Loucy (cell line): ENCODE results near the gene SLC35B2.

Source experiments
- H2AFZ ChIP-seq: fragments of 200-600 bp; sonication (generic); 2 replicates; pipeline ENCODE4 v1.6.0; 2016; ENCODE audit warnings: antibody characterized with exemption, mild to moderate bottlenecking, low read length, moderate library complexity
- H3F3A ChIP-seq: fragments of 200-600 bp; 2 replicates; pipeline ENCODE4 v1.6.0; 2016; ENCODE audit warnings: antibody characterized with exemption, low read depth, mild to moderate bottlenecking
- H3K27me3 ChIP-seq: fragments of 200-600 bp; sonication (generic); 2 replicates; pipeline ENCODE4 v1.6.1; 2014; ENCODE audit warnings: low read length, mild to moderate bottlenecking; ENCODE audit not compliant: insufficient read depth, poor library complexity, severe bottlenecking
- H3K36me3 ChIP-seq: fragments of 200-600 bp; sonication (generic); 2 replicates; pipeline ENCODE4 v1.6.1; 2016; ENCODE audit warnings: low read length; ENCODE audit not compliant: insufficient read depth
- H3K4me1 ChIP-seq: fragments of 200-600 bp; sonication (generic); 2 replicates; pipeline ENCODE4 v1.5.1; 2014; ENCODE audit warnings: low read length, mild to moderate bottlenecking; ENCODE audit not compliant: insufficient read depth, poor library complexity, severe bottlenecking
- H3K4me2 ChIP-seq: fragments of 200-600 bp; sonication (generic); 2 replicates; pipeline ENCODE4 v1.6.0; 2014; ENCODE audit warnings: antibody characterized with exemption, low read length, low read depth, mild to moderate bottlenecking; ENCODE audit not compliant: poor library complexity, severe bottlenecking
- H3K4me3 ChIP-seq: fragments of 200-600 bp; sonication (generic); 2 replicates; pipeline ENCODE4 v1.5.1; 2014; ENCODE audit warnings: low read length, mild to moderate bottlenecking, mixed read lengths; ENCODE audit not compliant: poor library complexity, severe bottlenecking
- H3K79me2 ChIP-seq: fragments of 200-600 bp; sonication (generic); 2 replicates; pipeline ENCODE4 v1.6.1; 2014; ENCODE audit warnings: low read length; ENCODE audit not compliant: insufficient read depth
- H3K9ac ChIP-seq: fragments of 200-600 bp; sonication (generic); 2 replicates; pipeline ENCODE4 v1.6.0; 2014; ENCODE audit warnings: mild to moderate bottlenecking, low read depth, low read length, moderate library complexity; ENCODE audit not compliant: poor library complexity, severe bottlenecking
- H3K9me2 ChIP-seq: fragments of 200-600 bp; sonication (generic); replicated peaks from 2 replicates; pipeline ENCODE4 v1.6.1; 2016; ENCODE audit warnings: low read depth, low read length, mixed read lengths
- H3K9me3 ChIP-seq: fragments of 200-600 bp; sonication (generic); 2 replicates; pipeline ENCODE4 v1.6.1; 2014; ENCODE audit warnings: mild to moderate bottlenecking, antibody characterized with exemption, low read length, low read depth; ENCODE audit not compliant: insufficient read depth
- H4K20me1 ChIP-seq: fragments of 200-600 bp; sonication (generic); 2 replicates; pipeline ENCODE4 v1.6.0; 2014; ENCODE audit warnings: antibody characterized with exemption, low read length, mild to moderate bottlenecking; ENCODE audit not compliant: insufficient read depth, poor library complexity, severe bottlenecking
- CTCF ChIP-seq: fragments of 200-600 bp; sonication (generic); conservative IDR thresholded peaks from 2 replicates; pipeline ENCODE4 v1.5.1; 2014; ENCODE audit warnings: mild to moderate bottlenecking, antibody characterized with exemption, low read length
- EZH2phosphoT487 ChIP-seq: fragments of 200-600 bp; IDR thresholded peaks from 2 replicates; pipeline ENCODE4 v1.6.1; 2018; ENCODE audit warnings: antibody characterized with exemption, mild to moderate bottlenecking, moderate library complexity, borderline replicate concordance

SLC35B2 gene

GRCh38 chr6:44262467-44263353 lies 5.4 kb upstream of the SLC35B2 start:
- no peaks in the 10 kb centered on the region for H3K27me3 ChIP-seq
- no peak overlapping the region for H2AFZ ChIP-seq
- no peaks in the 10 kb centered on the region for H3F3A ChIP-seq
- peak overlapping the region; percentile 93 for H3K4me2 ChIP-seq
- H3K79me2 ChIP-seq, result peaks cover 36% of the 10 kb centered on the region
- peaks cover 3% of the 10 kb centered on the region; the same call in 1 of the 2 replicates for H3K36me3 ChIP-seq
- peak overlapping the region; percentile 82 for H3K9ac ChIP-seq
- H4K20me1 ChIP-seq, result peaks cover 18% of the 10 kb centered on the region
- TF ChIP-seq EZH2phosphoT487 (no peak), CTCF (no peak)
- H3K9me2 ChIP-seq, result no peaks in the 10 kb centered on the region
- peak overlapping the region; percentile 85 for H3K4me3 ChIP-seq
- H3K9me3 ChIP-seq, result no peaks in the 10 kb centered on the region
- H3K4me1 ChIP-seq, result peaks cover 33% of the 10 kb centered on the region

- Histone ChIP-seq H3K27me3 (no peaks in the 10 kb centered on the region), H3K9me2 (no peaks in the 10 kb centered on the region), H3K9me3 (no peaks in the 10 kb centered on the region), H3K79me2 (peaks cover 42% of the 10 kb centered on the region), H3K4me1 (peaks cover 34% of the 10 kb centered on the region), H3K4me3 (no peak overlapping the region), H3K36me3 (peaks cover 3% of the 10 kb centered on the region; the same call in 1 of the 2 replicates), H3K4me2 (peak overlapping the region; percentile 93), H3K9ac (no peak overlapping the region), H3F3A (no peaks in the 10 kb centered on the region), H4K20me1 (peaks cover 18% of the 10 kb centered on the region), H2AFZ (no peak overlapping the region)
- TF ChIP-seq CTCF, result no peak
- TF ChIP-seq EZH2phosphoT487, result no peak
Observed at GRCh38 chr6:44261581-44261980, 4.3 kb upstream of the SLC35B2 start.

GRCh38 chr6:44260451-44261297 lies 3.3 kb upstream of the SLC35B2 start:
- peaks cover 51% of the 10 kb centered on the region for H3K79me2 ChIP-seq
- peaks cover 22% of the 10 kb centered on the region for H4K20me1 ChIP-seq
- H3K36me3 ChIP-seq, result peaks cover 5% of the 10 kb centered on the region; the same call in 1 of the 2 replicates
- H3K9ac ChIP-seq, result peak overlapping the region; percentile 17
- H3K4me1 ChIP-seq, result peaks cover 43% of the 10 kb centered on the region
- H3K9me2 ChIP-seq, result no peaks in the 10 kb centered on the region
- H3K9me3 ChIP-seq, result no peaks in the 10 kb centered on the region
- TF ChIP-seq EZH2phosphoT487, result no peak
- no peak for TF ChIP-seq CTCF
- peaks cover 5% of the 10 kb centered on the region for H3F3A ChIP-seq
- no peak overlapping the region for H3K4me2 ChIP-seq
- H2AFZ ChIP-seq, result no peak overlapping the region
- H3K4me3 ChIP-seq, result no peak overlapping the region
- H3K27me3 ChIP-seq, result no peaks in the 10 kb centered on the region
